Measurements from ENCODE around the gene ASPSCR1.

Gene ASPSCR1

GRCh38 chr17:82000803-82001570 lies 23.6 kb downstream of the ASPSCR1 start:
- no peak overlapping the region for H3K4me3 ChIP-seq (ENCODE audit: low read length)
- no peak for TF ChIP-seq CTCF (conservative IDR thresholded peaks at IDR 0.05; ENCODE audit: low read depth, low read length)
- DNase-seq (ENCODE audit: low read depth), result no peak

DNA sequence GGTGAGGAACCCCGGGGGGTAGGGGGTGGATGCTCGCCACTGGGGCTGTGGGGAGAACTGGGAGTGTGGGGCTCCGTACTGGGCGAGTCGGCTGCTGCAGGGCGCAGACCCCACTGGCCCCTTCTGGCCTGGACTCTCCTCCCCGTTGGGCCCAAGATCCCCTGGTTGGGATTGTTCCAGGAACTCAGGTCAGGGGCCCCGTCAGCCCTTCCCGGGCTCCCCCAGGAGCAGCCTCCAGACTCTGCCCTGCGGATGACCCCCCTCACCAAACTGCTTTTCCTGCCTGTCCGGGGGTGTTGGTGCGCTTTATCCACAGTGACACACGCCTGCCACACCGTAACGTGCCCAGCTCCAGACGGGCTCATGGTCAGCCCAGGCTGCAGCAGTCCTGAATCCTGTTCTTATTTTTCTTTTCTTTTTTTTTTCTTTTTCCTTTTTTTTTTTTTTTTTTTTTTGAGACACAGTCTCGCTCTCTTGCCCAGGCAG lies 24.2 kb downstream of the ASPSCR1 start:
- no peak for TF ChIP-seq CTCF (conservative IDR thresholded peaks at IDR 0.05; ENCODE audit: low read depth, low read length)
- no peak overlapping the region for H3K4me3 ChIP-seq (ENCODE audit: low read length)
- DNase-seq (ENCODE audit: low read depth), result no peak

- no peak overlapping the region for H3K4me3 ChIP-seq (ENCODE audit: low read length)
- DNase-seq (ENCODE audit: low read depth), result peak; percentile 78
- no peak for TF ChIP-seq CTCF (conservative IDR thresholded peaks at IDR 0.05; ENCODE audit: low read depth, low read length)
These were observed 26.3 kb downstream of the ASPSCR1 start for GRCh38 chr17:82003411-82004381.

GRCh38 chr17:82004517-82005455 lies 27.4 kb downstream of the ASPSCR1 start:
- H3K4me3 ChIP-seq (ENCODE audit: low read length), result no peak overlapping the region
- no peak for DNase-seq (ENCODE audit: low read depth)
- TF ChIP-seq CTCF (conservative IDR thresholded peaks at IDR 0.05; ENCODE audit: low read depth, low read length), result no peak

DNA sequence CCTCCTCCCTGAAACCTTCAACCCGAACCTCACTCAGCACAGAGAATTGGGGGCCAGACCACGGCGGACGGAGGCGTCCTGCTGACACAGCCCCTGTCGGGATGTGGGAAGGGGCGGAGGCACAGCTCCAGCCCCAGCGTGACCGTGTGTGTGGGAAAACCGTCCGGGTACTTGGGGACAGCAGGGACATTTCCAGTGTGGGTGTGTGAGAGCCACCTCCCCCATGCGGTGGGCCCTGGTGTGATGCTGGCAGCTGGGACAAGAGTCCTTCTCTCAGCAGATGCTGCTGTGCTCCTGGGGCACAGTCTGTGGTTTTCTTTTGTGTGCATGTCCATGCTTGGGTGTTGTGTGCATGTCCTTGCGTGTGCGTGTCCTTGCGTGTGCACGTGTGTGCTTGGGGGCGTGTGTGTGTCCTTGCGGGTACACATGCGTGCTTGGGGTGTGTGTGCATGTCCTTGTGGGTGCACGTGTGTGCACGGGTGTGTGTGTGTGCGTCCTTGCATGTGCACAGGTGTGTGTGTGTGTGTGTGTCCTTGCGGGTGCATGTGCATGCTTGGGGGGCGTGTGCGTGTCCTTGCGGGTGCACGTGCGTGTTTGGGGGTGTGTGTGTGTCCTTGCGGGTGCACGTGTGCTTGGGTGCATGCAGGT lies 28.4 kb downstream of the ASPSCR1 start:
- no peak for TF ChIP-seq CTCF (conservative IDR thresholded peaks at IDR 0.05; ENCODE audit: low read depth, low read length)
- DNase-seq (ENCODE audit: low read depth), result no peak
- no peak overlapping the region for H3K4me3 ChIP-seq (ENCODE audit: low read length)

All from retinal pigment epithelial cell (primary cell).